K562 (cell line): Measurements from ENCODE around the gene RECQL5. TPM values are rescaled to one million over a fixed set of nuclear protein-coding genes. Genes with fewer than 3 reads are reported as not detected.

ENCODE experiments used
- ELK3 ChIP-seq: fragments of 450-650 bp; formaldehyde crosslinking; IDR thresholded peaks from 2 replicates; pipeline ENCODE4 v1.4.0; 2020; ENCODE audit warnings: mild to moderate bottlenecking
- IRF9 ChIP-seq: fragments of 450-650 bp; IDR thresholded peaks from 2 replicates; pipeline ENCODE4 v1.6.1; 2016; ENCODE audit warnings: missing biosample characterization, missing genetic modification characterization
- NFXL1 ChIP-seq: fragments of 450-650 bp; formaldehyde crosslinking; IDR thresholded peaks from 2 replicates; pipeline ENCODE4 v1.4.0; 2021; ENCODE audit warnings: mild to moderate bottlenecking
- NKRF ChIP-seq: fragments of 450-650 bp; IDR thresholded peaks from 2 replicates; pipeline ENCODE4 v1.6.1; 2016; ENCODE audit warnings: borderline replicate concordance
- PCBP2 ChIP-seq: fragments of 200-400 bp; formaldehyde crosslinking; IDR thresholded peaks from 2 replicates; pipeline ENCODE4 v1.6.1; 2018; ENCODE audit warnings: low read length, low read depth, mild to moderate bottlenecking, moderate library complexity; ENCODE audit not compliant: poor library complexity, severe bottlenecking
- TFAM ChIP-seq: fragments of 250-450 bp; sonication (Bioruptor Pico); conservative IDR thresholded peaks from 2 replicates; pipeline ENCODE4 v1.5.0; 2021; ENCODE audit warnings: mild to moderate bottlenecking, moderate library complexity
- ZBTB33 ChIP-seq: sonication (generic); formaldehyde crosslinking; IDR thresholded peaks from 2 replicates; pipeline ENCODE4 v1.8.1; 2023; ENCODE audit warnings: mild to moderate bottlenecking, missing genetic modification reagents
- polyA plus RNA-seq, 8 experiments: library from polyadenylated mRNA; depleted of rRNA in 4 of 8; stranded (reverse) in 5 of 8; unstranded in 3 of 8; fragments of >200 nt; fragmentation: Nextera tagmentation in 2 of 8; fragmentation: Illumina TruSeq in 1 of 8; extraction: Ambion mirVana in 2 of 8; extraction: Trizol in 1 of 8; gene quantifications; 2 replicates each; pipeline versions ENCODE4 v1.2.1 to v1.2.3, GENCODE V29; 2011 to 2014; ENCODE audit warnings: inconsistent platforms in 1 of 8, missing spikeins in 1 of 8
- total RNA-seq, 7 experiments: library from RNA; depleted of rRNA in 6 of 7; stranded (reverse); fragments of >200 nt in 6 of 7; fragmentation: Illumina TruSeq in 2 of 7; extraction: Trizol in 2 of 7; gene quantifications; 2 replicates each; pipeline versions ENCODE4 v1.2.1 to v1.2.3, GENCODE V29; 2011 to 2021; ENCODE audit warnings: low replicate concordance in 1 of 7

RECQL5 gene
- total and polyA plus RNA-seq, 9 of the 15 experiments (the other 6 are each of a cell fraction or from before 2014, with no cell fraction given): 4.1 to 34.8 (median 16.4) TPM

- TF ChIP-seq ELK3 (no peak), NKRF (no peak), PCBP2 (no peak), TFAM (CRISPR knock-in tag) (no peak), IRF9 (tag) (no peak), NFXL1 (CRISPR knock-in tag) (no peak), ZBTB33 (CRISPR knock-in tag) (no peak)
Measured at GRCh38 chr17:75662511-75662910, 4.4 kb downstream of the RECQL5 start (continued).
